ENCODE data around the gene AMIGO2. TPM values are rescaled to one million over a fixed set of nuclear protein-coding genes. Genes with fewer than 3 reads are reported as not detected.

Gene AMIGO2
- total and polyA plus RNA-seq, 2 experiments from 2014 or later: 0.92 to 2.2 TPM

- Histone ChIP-seq H3K9me3 (ENCODE audit: low read depth) (no peaks in the 10 kb centered on the region), H3K4me1 (ENCODE audit: low read depth) (no peaks in the 10 kb centered on the region), H3K27ac (no peak overlapping the region), H3K36me3 (no peaks in the 10 kb centered on the region), H3K27me3 (no peaks in the 10 kb centered on the region), H3K4me3 (no peak overlapping the region)
- DNase-seq (ENCODE audit: low read depth in 1 of 2, low spot score in 1 of 2): no peak
- TF ChIP-seq CTCF (IDR thresholded peaks at IDR 0.05; ENCODE audit: low read depth, low read length): no peak
These were observed 2.5 kb upstream of the AMIGO2 start for GRCh38 chr12:47082283-47082682.

DNA sequence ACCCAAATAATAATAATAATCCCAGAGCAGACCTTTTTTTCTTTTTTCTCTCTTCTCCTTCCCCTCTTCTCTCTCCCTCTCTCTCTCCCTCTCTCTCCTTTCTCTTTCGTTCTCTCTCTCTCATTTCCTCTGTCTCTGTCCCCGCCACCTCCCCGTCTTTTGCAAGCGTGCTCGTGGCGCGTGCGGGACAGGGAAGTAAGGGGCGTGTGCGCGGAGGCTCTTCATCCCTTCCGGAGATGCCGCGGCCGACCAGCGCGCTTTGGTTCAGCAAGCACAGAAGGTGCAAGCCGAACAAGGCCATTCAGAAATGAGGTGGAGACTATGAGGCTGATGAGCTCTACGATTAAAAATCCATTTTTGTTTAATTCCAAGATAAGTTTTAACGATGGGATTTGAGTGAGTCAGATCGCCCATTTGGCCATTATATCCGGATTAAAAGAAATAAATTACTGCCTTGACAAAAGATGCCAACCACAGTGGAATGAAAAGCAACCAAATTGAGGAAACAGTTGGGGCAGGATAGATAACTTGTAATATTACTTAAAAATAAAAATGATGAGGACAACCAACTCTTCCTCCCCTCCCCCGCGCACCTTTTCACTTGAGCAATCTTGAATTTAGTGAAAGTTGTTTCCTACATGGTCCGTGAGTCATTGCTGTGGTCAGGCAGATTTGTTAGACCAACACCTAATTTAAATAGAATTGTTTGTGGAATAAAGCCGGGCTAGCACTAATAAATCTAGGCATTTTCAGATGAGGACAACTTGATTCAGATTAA, 1.2 kb upstream of the AMIGO2 start:
- no peaks in the 10 kb centered on the region for H3K27me3 ChIP-seq
- peak overlapping the region; percentile 36 for H3K4me3 ChIP-seq
- no peak overlapping the region for H3K27ac ChIP-seq
- H3K4me1 ChIP-seq (ENCODE audit: low read depth): no peaks in the 10 kb centered on the region
- no peak for TF ChIP-seq CTCF (IDR thresholded peaks at IDR 0.05; ENCODE audit: low read depth, low read length)
- H3K9me3 ChIP-seq (ENCODE audit: low read depth): no peaks in the 10 kb centered on the region
- DNase-seq (ENCODE audit: low read depth in 1 of 2, low spot score in 1 of 2): peak; percentile 10 to 70
- no peaks in the 10 kb centered on the region for H3K36me3 ChIP-seq

- H3K4me1 ChIP-seq (ENCODE audit: low read depth): no peaks in the 10 kb centered on the region
- no peak for TF ChIP-seq CTCF (IDR thresholded peaks at IDR 0.05; ENCODE audit: low read depth, low read length)
- no peak overlapping the region for H3K27ac ChIP-seq
- peak overlapping the region; percentile 36 for H3K4me3 ChIP-seq
- no peaks in the 10 kb centered on the region for H3K36me3 ChIP-seq
- DNase-seq (ENCODE audit: low read depth in 1 of 2, low spot score in 1 of 2): peak; percentile 67 to 79
- H3K27me3 ChIP-seq: no peaks in the 10 kb centered on the region
- H3K9me3 ChIP-seq (ENCODE audit: low read depth): no peaks in the 10 kb centered on the region
These were observed 394 bp upstream of the AMIGO2 start for GRCh38 chr12:47079981-47080724.

GRCh38 chr12:47078733-47079467, 859 bp downstream of the AMIGO2 start:
- peak overlapping the region; percentile 36 for H3K4me3 ChIP-seq
- H3K4me1 ChIP-seq (ENCODE audit: low read depth): no peaks in the 10 kb centered on the region
- DNase-seq (ENCODE audit: low read depth in 1 of 2, low spot score in 1 of 2): peak; percentile 31 to 35
- no peak for TF ChIP-seq CTCF (IDR thresholded peaks at IDR 0.05; ENCODE audit: low read depth, low read length)
- H3K27ac ChIP-seq: no peak overlapping the region
- H3K27me3 ChIP-seq: no peaks in the 10 kb centered on the region
- H3K9me3 ChIP-seq (ENCODE audit: low read depth): no peaks in the 10 kb centered on the region
- H3K36me3 ChIP-seq: no peaks in the 10 kb centered on the region

DNA sequence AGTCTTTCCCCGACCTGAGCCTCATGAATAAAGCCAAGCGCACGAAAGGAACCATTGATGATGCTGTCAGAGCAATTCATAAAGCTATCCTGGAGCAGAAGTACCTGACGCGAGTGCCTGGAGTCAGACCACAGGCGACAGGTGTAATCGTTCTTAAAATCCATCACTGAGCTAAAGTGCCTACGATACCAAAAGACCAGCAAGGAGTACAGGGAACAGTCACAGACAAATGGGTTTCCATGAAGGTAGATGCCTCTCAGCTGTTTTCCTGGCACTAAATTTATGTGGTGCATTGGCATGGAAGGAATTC, 1.7 kb downstream of the AMIGO2 start:
- no peak overlapping the region for H3K4me3 ChIP-seq
- H3K36me3 ChIP-seq: no peaks in the 10 kb centered on the region
- H3K27me3 ChIP-seq: no peaks in the 10 kb centered on the region
- no peak for DNase-seq (ENCODE audit: low read depth in 1 of 2, low spot score in 1 of 2)
- no peak for TF ChIP-seq CTCF (IDR thresholded peaks at IDR 0.05; ENCODE audit: low read depth, low read length)
- H3K4me1 ChIP-seq (ENCODE audit: low read depth): no peaks in the 10 kb centered on the region
- no peaks in the 10 kb centered on the region for H3K9me3 ChIP-seq (ENCODE audit: low read depth)
- H3K27ac ChIP-seq: no peak overlapping the region

Measured in cardiac muscle cell (in vitro differentiated cells and primary cell).